GM21447 (cell line): ENCODE data around the gene KRTAP19-8.

Source experiments
- ATAC-seq: cut with Tn5 transposase; IDR thresholded peaks from one replicate; pipeline ENCODE4 v1.9.1; 2021; ENCODE audit not compliant: unreplicated experiment

KRTAP19-8 gene

DNA sequence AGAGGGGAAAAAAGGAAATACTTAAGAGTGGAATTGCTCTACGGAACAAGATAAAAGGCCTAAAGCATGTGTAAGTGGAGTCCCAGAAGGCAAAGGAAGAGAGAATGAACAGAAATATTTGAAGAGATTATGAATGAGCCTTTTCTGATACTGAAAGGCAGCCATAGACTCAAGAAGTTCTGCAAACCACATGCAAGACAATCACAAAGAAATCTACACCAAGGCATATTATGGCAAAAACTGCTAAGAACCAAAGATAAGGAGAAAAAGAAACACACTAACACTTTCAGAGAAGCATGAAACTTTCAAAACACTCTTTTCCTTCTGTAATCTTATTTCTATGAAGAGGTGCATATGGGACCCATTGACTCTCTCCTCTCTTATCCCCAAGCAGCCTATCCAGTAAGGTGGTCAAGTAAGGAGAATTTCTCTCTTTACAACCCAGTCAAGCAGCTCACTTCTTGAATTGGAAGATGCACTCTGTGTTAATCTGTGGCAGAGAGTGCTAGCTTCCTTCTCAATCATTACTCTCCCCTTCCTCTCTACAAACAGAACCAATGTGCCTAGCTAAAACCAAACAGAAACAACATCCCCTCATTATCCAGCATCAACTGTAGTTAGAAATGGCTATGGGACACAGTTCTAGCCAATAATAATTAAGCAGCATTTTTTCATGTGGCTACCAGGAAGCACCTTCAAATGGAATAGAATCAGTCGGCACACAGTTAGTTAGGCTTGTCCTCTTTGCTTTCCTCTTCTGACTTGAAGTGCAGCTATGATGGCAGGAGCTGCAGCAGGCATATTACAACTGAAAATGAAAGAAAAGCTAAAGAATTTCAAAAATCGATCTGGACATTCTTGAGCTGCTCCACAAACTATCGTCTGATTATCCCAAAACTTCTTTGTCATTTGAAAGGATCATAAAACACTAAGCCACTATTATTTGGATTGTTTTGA is 25.9 kb downstream of the KRTAP19-8 start:
- no peak for ATAC-seq

DNA sequence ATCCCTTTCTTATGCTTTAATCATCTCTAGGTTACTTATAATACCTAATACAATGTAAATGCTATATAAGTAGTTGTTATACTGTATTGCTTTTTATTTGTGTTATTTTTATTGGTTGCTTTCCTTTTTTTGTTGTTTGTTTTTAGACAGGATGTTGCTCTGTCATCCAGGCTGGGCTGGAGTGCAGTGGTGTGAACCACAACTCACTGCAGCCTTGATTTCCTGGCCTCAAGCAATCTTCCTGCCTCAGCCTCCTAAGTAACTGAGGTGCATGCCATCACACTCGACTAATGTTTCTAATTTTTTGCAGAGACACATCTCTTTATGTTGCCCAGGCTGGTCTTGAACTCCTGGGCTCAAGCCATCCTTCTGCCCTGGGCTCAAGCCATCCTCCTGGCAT is 26.9 kb downstream of the KRTAP19-8 start:
- ATAC-seq = no peak

DNA sequence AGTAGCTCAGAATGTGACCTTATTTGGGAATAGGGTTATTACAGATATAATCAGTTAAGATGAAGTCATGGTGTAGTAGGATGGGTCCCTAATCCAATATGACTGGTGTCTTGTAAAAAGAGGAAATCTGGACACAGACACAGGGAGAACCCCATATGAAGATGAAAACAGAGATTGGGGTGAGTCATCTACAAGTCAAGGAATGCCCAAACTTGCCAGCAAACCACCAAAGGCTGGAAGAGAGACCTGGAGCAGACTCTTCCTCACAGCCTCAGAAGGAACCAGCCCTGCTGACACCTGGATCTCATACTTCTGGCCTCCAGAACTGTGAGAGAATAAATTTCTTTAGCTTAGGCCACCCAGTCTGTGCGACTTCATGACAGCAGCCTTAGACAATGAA is 29.9 kb downstream of the KRTAP19-8 start:
- no peak for ATAC-seq

DNA sequence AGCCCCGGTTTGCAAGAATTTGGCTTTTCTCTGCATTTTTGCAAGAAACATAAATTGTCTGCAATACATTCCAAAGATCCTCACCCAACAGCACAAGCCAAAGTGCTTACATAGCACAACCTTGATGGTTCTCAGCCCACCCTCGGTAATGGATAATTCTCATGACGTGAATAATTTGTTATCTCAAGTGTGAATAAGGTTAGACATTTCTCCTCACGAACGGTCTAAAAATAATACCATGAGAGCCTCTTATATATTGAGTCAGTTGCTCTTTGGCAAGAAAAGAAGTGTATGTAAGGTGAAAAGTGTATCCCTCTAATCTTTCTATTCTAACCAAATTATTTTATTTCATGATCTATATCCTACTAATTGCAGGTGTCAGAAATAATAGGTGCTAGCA is 33.3 kb downstream of the KRTAP19-8 start:
- no peak for ATAC-seq

DNA sequence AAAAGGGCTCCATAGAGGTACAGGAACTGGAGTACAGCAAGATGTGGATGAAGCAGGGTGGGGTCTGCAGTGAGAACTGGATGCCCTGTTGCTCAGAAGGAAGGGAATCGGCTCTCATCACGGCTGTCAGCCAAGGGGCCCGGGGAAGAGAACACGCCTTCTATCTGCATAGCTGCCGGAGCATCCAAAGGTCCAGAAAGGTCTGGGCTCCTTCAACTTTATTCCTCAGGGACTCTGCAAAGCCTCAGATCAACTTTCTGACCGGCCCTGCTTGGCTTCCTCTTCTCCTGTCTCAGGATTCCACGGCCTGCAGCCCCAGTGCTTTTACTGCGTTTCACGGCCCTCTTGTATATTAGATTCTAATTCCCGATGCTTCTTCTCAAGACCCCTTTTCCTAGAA is 34.8 kb downstream of the KRTAP19-8 start:
- ATAC-seq = no peak

DNA sequence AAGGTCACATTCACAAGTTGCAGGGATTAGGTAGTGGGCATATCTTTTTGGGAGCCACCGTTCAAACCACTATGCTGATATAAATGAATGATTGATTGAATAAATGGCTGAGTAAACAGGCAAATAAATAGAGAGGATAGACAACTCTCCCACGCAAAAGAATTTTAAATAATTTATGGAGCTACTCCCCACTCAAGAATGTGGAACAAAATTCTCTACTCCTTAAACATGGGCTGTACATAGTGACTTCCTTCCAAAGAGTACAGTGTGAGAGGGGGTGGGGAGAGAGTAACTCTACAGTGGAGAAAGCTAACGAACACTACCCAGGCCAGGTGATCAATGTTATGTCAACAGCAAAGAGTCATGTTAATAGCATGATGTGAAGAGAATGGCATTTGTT is 40.7 kb downstream of the KRTAP19-8 start:
- ATAC-seq = no peak

DNA sequence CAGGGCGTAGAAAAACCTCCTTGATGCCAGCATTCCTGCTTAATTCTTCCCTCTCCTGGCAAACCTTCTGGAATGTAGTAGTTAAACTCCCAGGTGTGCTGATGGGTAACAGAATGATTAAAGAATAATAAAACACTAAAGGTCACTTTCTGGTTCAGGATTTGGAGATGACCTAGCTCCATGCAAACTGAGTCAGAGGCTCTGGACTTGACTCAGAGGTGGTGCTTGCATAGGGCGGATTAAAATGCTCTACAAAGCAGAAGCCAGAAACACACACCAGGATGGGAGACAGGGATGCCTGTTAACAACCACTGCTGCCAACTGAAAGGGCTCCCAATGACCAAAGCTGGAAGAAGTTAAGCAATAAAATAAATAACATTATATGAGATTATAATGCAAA is 41.5 kb downstream of the KRTAP19-8 start:
- ATAC-seq = no peak

DNA sequence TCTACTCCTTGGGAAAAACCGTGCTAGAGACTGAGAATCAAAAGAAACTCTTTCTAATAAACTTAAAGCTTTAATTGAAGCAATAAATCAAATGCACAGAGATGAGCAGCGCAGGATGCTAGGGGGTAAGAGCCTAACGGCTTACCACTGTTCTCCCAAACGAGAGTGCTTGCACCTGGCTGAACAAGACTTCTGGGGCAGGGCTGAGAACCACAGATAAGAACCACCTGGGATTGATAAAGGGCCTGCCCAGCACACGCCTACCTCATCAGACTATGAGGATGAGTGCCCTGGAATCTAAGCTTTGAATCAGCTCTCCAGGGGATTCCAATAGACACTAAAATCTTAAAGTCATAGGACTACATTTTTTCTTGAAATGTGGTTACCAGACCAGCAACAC is 43.3 kb downstream of the KRTAP19-8 start:
- ATAC-seq = no peak

DNA sequence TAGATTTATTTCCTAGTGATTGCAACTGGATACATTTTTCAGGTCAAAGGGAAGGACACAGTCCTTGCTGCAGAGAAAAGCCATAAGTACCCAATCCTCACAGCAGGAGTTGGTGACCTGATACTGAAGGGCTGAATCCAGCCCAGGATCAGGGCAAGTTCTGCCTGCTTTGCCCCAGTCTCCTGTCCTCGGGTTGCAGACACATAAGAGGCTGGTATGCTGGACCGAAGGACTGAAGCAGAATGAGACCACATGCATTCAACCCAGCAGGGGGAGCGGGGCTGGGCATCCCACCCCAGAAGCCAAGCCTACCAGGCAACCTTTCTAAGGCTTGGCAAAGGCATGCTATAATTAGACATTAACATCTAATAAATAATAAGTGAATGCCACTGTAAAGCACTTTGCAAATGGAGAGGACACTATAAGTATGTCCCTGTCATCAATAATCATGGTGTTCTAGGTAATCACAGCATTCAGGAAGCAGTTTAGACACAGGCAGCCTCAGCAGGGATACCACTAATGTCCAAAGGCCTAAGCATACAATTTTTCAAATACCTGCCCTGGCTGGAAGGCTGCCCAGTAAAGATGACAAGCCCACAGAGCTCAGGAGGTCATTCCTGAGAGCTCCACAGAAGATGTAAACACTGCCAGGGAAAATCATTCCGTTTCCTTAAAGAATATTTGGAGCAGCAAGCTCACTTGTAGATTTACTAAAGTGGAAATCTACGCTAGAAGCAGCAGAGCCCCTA is 47.6 kb downstream of the KRTAP19-8 start:
- ATAC-seq = no peak

DNA sequence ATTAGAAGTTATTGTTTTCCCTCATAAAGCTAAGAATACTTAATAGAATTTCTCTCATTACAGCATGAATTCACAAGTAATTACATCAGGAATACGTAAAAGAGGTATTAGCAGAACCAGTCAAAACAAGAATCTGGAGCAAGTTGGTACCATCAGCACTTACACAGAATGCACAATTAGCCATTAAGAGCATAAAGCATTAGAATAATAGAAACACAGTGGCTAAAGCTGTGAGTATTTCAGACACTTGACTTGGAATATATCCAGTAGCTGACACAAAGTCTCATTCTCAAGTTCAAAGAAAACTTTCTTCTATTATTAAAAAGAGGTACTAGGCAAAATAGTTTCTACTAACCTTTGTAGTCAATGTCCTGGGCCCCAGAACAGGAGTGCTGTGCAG is 49.6 kb downstream of the KRTAP19-8 start:
- ATAC-seq = no peak
